ENCODE results near the gene ITFG1. TPM values are rescaled to one million over a fixed set of nuclear protein-coding genes. Genes with fewer than 3 reads are reported as not detected.

The ITFG1 gene
- total RNA-seq, 6 experiments from 2014 or later = 29.9 to 43.8 (median 39.2) TPM

- Histone ChIP-seq H3K4me1 (no peaks in the 10 kb centered on the region), H3K36me3 (no peaks in the 10 kb centered on the region), H3K4me3 (no peak overlapping the region), H3K27me3 (no peaks in the 10 kb centered on the region), H3K27ac (no peak overlapping the region), H3K9me3 (peaks cover 0 to 19% (median 0%) of the 10 kb centered on the region in 4 donors)
- TF ChIP-seq CTCF (IDR thresholded peaks at IDR 0.05) = no peak
- no peak for TF ChIP-seq POLR2A (IDR thresholded peaks at IDR 0.05)
- no peak for ATAC-seq
- intact Hi-C loops (cut with DNase I) = no loop called here
- DNase-seq = no peak
Measured at GRCh38 chr16:47486856-47487255, 26.0 kb upstream of the ITFG1 start.

GRCh38 chr16:47483616-47484015 is 22.8 kb upstream of the ITFG1 start:
- no peak for TF ChIP-seq POLR2A (IDR thresholded peaks at IDR 0.05)
- no peak for TF ChIP-seq CTCF (IDR thresholded peaks at IDR 0.05)
- Histone ChIP-seq H3K4me1 (peaks cover 0 to 6% (median 0%) of the 10 kb centered on the region in 4 donors), H3K27ac (no peak overlapping the region), H3K9me3 (no peaks in the 10 kb centered on the region), H3K27me3 (no peaks in the 10 kb centered on the region), H3K36me3 (no peaks in the 10 kb centered on the region), H3K4me3 (no peak overlapping the region)
- 89% methylated on average over 2 of the region's 2 CpGs for WGBS (ENCODE audit: insufficient coverage, low coverage, low lambda C conversion rate, missing lambda C conversion rate)
- intact Hi-C loops (cut with DNase I) = no loop called here
- ATAC-seq = no peak
- DNase-seq = no peak

GRCh38 chr16:47481698-47482374 is 21.0 kb upstream of the ITFG1 start:
- no peak for TF ChIP-seq POLR2A (IDR thresholded peaks at IDR 0.05)
- WGBS (ENCODE audit: insufficient coverage, low coverage, low lambda C conversion rate, missing lambda C conversion rate) = 70% methylated on average over 6 of the region's 6 CpGs
- H3K27ac ChIP-seq = no peak overlapping the region
- no peak for ATAC-seq
- H3K36me3 ChIP-seq = no peaks in the 10 kb centered on the region
- no peak overlapping the region for H3K4me3 ChIP-seq
- intact Hi-C loops (cut with DNase I) = no loop called here
- no peaks in the 10 kb centered on the region for H3K9me3 ChIP-seq
- no peak for DNase-seq
- H3K4me1 ChIP-seq = peaks cover 0 to 6% (median 0%) of the 10 kb centered on the region in 4 donors
- no peaks in the 10 kb centered on the region for H3K27me3 ChIP-seq

- intact Hi-C loops (cut with DNase I) = no loop called here
- ATAC-seq = no peak
Measured at GRCh38 chr16:47480410-47480809, 19.5 kb upstream of the ITFG1 start.

More at GRCh38 chr16:47480410-47480809, 19.5 kb upstream of the ITFG1 start:
- WGBS (ENCODE audit: insufficient coverage, low coverage, low lambda C conversion rate, missing lambda C conversion rate) = 94% methylated on average over 3 of the region's 3 CpGs
- TF ChIP-seq POLR2A (IDR thresholded peaks at IDR 0.05) = no peak
- TF ChIP-seq CTCF (IDR thresholded peaks at IDR 0.05) = no peak
- Histone ChIP-seq H3K27ac (no peak overlapping the region), H3K36me3 (no peaks in the 10 kb centered on the region), H3K4me3 (no peak overlapping the region), H3K27me3 (no peaks in the 10 kb centered on the region), H3K9me3 (no peaks in the 10 kb centered on the region), H3K4me1 (peaks cover 0 to 6% (median 0%) of the 10 kb centered on the region in 4 donors)
- DNase-seq = no peak

Data from right lobe of liver (tissue), 6 donors.